Skeletal muscle tissue (tissue), 4 donors: ENCODE measurements around the gene SUCLA2. TPM values are rescaled to one million over a fixed set of nuclear protein-coding genes. Genes with fewer than 3 reads are reported as not detected.

ENCODE experiments used
- H3K27ac ChIP-seq: one replicate; pipeline ENCODE4 v1.7.0; 2013; ENCODE audit warnings: mild to moderate bottlenecking, low read depth, low read length, inconsistent platforms
- H3K27me3 ChIP-seq, 3 donors: one replicate each; pipeline ENCODE4 v1.7.0; 2013; ENCODE audit warnings: low read length in 3 of 3; ENCODE audit not compliant: control insufficient read depth in 3 of 3, insufficient read depth in 3 of 3
- H3K36me3 ChIP-seq, 3 donors: one replicate each; pipeline ENCODE4 v1.7.0; 2013; ENCODE audit warnings: low read length in 3 of 3; ENCODE audit not compliant: control insufficient read depth in 3 of 3, insufficient read depth in 3 of 3
- H3K4me1 ChIP-seq, 3 donors: one replicate each; pipeline ENCODE4 v1.7.0; 2013; ENCODE audit warnings: low read length in 3 of 3, mild to moderate bottlenecking in 3 of 3; ENCODE audit not compliant: control insufficient read depth in 3 of 3, insufficient read depth in 3 of 3
- H3K4me3 ChIP-seq, 3 donors: one replicate each; pipeline ENCODE4 v1.7.0; 2013; ENCODE audit warnings: low read length in 3 of 3
- H3K9ac ChIP-seq, 3 donors: one replicate each; pipeline ENCODE4 v1.7.0; 2013; ENCODE audit warnings: low read length in 3 of 3, mild to moderate bottlenecking in 3 of 3, moderate library complexity in 2 of 3, low read depth in 1 of 3
- H3K9me3 ChIP-seq, 3 donors: one replicate each; pipeline ENCODE4 v1.7.0; 2013; ENCODE audit warnings: low read length in 3 of 3; ENCODE audit not compliant: control insufficient read depth in 3 of 3
- total RNA-seq: library from RNA; depleted of rRNA; stranded (reverse); fragments of >200 nt; gene quantifications from one replicate; pipeline ENCODE4 v1.2.3, GENCODE V29; 2014
- donor health status: Osteomylitis.

Gene SUCLA2
- total RNA-seq, 1 donor from 2014 or later, result 47.0 TPM

GRCh38 chr13:47896111-47896510 is 105.0 kb downstream of the SUCLA2 start:
- H3K27me3 ChIP-seq, result no peaks in the 10 kb centered on the region
- H3K4me3 ChIP-seq, result no peak overlapping the region
- no peaks in the 10 kb centered on the region for H3K9me3 ChIP-seq
- H3K4me1 ChIP-seq, result no peaks in the 10 kb centered on the region
- peaks cover 2 to 9% (median 2%) of the 10 kb centered on the region in 3 donors for H3K36me3 ChIP-seq
- no peak overlapping the region for H3K27ac ChIP-seq
- H3K9ac ChIP-seq, result no peak overlapping the region

GRCh38 chr13:47893527-47893926 is 107.5 kb downstream of the SUCLA2 start:
- no peak overlapping the region for H3K27ac ChIP-seq
- H3K9me3 ChIP-seq, result no peaks in the 10 kb centered on the region
- H3K4me3 ChIP-seq, result no peak overlapping the region
- H3K27me3 ChIP-seq, result no peaks in the 10 kb centered on the region
- H3K9ac ChIP-seq, result no peak overlapping the region
- H3K36me3 ChIP-seq, result peaks cover 2 to 9% (median 2%) of the 10 kb centered on the region in 3 donors
- H3K4me1 ChIP-seq, result no peaks in the 10 kb centered on the region

Other genes starting within 250 kb of the SUCLA2 start
- gene NUDT15, start 36.5 kb upstream of the SUCLA2 start, total RNA-seq, result 7.3 TPM
- gene MED4, start 93.8 kb upstream of the SUCLA2 start, total RNA-seq, result 26.6 TPM
- 75.2 TPM for gene ITM2B, start 231.9 kb upstream of the SUCLA2 start, total RNA-seq